Measurements from ENCODE around the gene NFATC2. TPM values are rescaled to one million over a fixed set of nuclear protein-coding genes. Genes with fewer than 3 reads are reported as not detected.

Gene NFATC2
- total RNA-seq, 1 donor: 0.36 TPM

DNA sequence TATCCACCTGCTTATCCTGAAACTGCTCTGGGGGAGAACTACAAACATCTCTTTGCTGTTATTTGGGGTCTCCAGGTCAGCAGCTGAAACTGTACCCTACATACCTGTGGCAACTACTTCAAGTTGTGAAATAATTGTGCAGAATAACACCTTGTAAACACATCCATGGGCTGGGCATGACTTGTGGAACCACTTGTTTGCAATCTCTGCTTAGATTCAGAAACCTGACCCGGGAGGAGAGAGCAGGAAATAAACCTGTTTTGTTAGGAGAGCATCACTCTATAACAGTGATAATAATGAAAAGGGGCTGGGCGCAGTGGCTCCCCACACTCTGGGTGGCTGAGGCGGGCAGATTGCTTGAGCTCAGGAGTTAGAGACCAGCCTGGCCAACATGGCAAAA lies 183.1 kb downstream of the NFATC2 start:
- no peaks in the 10 kb centered on the region for H3K27me3 ChIP-seq (ENCODE audit: insufficient read depth, low read length)
- no peak overlapping the region for H3K4me3 ChIP-seq (ENCODE audit: insufficient read depth, low read length)
- peaks cover 4% of the 10 kb centered on the region for H3K9me3 ChIP-seq (ENCODE audit: low read depth, low read length)
- no peak for TF ChIP-seq CTCF (IDR thresholded peaks at IDR 0.05; ENCODE audit: extremely low read depth, low read depth, low read length)
- H4K20me1 ChIP-seq (ENCODE audit: insufficient read depth, low read length): no peaks in the 10 kb centered on the region
- H3K27ac ChIP-seq (ENCODE audit: low read depth, low read length): peak overlapping the region; percentile 98
- H3K79me2 ChIP-seq (ENCODE audit: insufficient read depth, low read length): no peaks in the 10 kb centered on the region
- no peak overlapping the region for H2AFZ ChIP-seq (ENCODE audit: low read length)
- DNase-seq (ENCODE audit: insufficient read length, low spot score, missing footprints): no peak
- peaks cover 22% of the 10 kb centered on the region for H3K4me1 ChIP-seq (ENCODE audit: insufficient read depth, low read length)
- H3K4me2 ChIP-seq (ENCODE audit: insufficient read depth, low read length): no peak overlapping the region
- H3K36me3 ChIP-seq (ENCODE audit: insufficient read depth, low read length): no peaks in the 10 kb centered on the region

- peaks cover under 1% of the 10 kb centered on the region for H3K9me3 ChIP-seq (ENCODE audit: low read depth, low read length)
- no peak overlapping the region for H3K27ac ChIP-seq (ENCODE audit: low read depth, low read length)
- H3K4me1 ChIP-seq (ENCODE audit: insufficient read depth, low read length): peaks cover 32% of the 10 kb centered on the region
- TF ChIP-seq CTCF (IDR thresholded peaks at IDR 0.05; ENCODE audit: extremely low read depth, low read depth, low read length): no peak
- H3K79me2 ChIP-seq (ENCODE audit: insufficient read depth, low read length): no peaks in the 10 kb centered on the region
- H4K20me1 ChIP-seq (ENCODE audit: insufficient read depth, low read length): no peaks in the 10 kb centered on the region
- no peak for DNase-seq (ENCODE audit: insufficient read length, low spot score, missing footprints)
- H3K36me3 ChIP-seq (ENCODE audit: insufficient read depth, low read length): no peaks in the 10 kb centered on the region
- H3K4me2 ChIP-seq (ENCODE audit: insufficient read depth, low read length): no peak overlapping the region
- no peak overlapping the region for H3K4me3 ChIP-seq (ENCODE audit: insufficient read depth, low read length)
- H3K27me3 ChIP-seq (ENCODE audit: insufficient read depth, low read length): no peaks in the 10 kb centered on the region
- H2AFZ ChIP-seq (ENCODE audit: low read length): no peak overlapping the region
Measured at GRCh38 chr20:51358032-51358724, 184.3 kb downstream of the NFATC2 start.

DNA sequence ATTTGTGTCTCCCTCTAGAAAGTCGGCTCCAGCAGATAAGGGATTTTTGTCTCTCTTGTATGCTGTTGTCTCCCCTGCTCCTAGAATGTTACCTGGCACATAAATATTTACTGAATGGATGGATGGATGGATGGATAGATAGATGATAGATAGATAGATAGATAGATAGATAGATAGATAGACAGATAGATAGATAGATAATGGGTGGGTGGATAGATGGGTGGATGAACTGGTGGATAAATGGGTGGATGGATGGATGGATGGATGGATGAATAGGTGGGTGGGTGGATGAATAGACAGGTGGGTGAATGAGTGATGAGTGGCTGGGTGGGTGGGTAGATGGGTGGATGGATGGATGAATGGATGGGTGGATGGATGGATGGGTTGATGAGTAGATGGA lies 185.0 kb downstream of the NFATC2 start:
- Histone ChIP-seq H4K20me1 (ENCODE audit: insufficient read depth, low read length) (no peaks in the 10 kb centered on the region), H3K4me2 (ENCODE audit: insufficient read depth, low read length) (no peak overlapping the region), H3K4me3 (ENCODE audit: insufficient read depth, low read length) (no peak overlapping the region), H3K79me2 (ENCODE audit: insufficient read depth, low read length) (no peaks in the 10 kb centered on the region), H3K36me3 (ENCODE audit: insufficient read depth, low read length) (no peaks in the 10 kb centered on the region), H3K9me3 (ENCODE audit: low read depth, low read length) (no peaks in the 10 kb centered on the region), H2AFZ (ENCODE audit: low read length) (no peak overlapping the region), H3K27me3 (ENCODE audit: insufficient read depth, low read length) (no peaks in the 10 kb centered on the region), H3K27ac (ENCODE audit: low read depth, low read length) (no peak overlapping the region), H3K4me1 (ENCODE audit: insufficient read depth, low read length) (peaks cover 32% of the 10 kb centered on the region)
- TF ChIP-seq CTCF (IDR thresholded peaks at IDR 0.05; ENCODE audit: extremely low read depth, low read depth, low read length): no peak
- DNase-seq (ENCODE audit: insufficient read length, low spot score, missing footprints): no peak

GRCh38 chr20:51356871-51357270 lies 185.6 kb downstream of the NFATC2 start:
- Histone ChIP-seq H3K4me1 (ENCODE audit: insufficient read depth, low read length) (peaks cover 36% of the 10 kb centered on the region), H4K20me1 (ENCODE audit: insufficient read depth, low read length) (no peaks in the 10 kb centered on the region), H3K79me2 (ENCODE audit: insufficient read depth, low read length) (no peaks in the 10 kb centered on the region), H3K27ac (ENCODE audit: low read depth, low read length) (no peak overlapping the region), H2AFZ (ENCODE audit: low read length) (no peak overlapping the region), H3K27me3 (ENCODE audit: insufficient read depth, low read length) (no peaks in the 10 kb centered on the region), H3K36me3 (ENCODE audit: insufficient read depth, low read length) (no peaks in the 10 kb centered on the region), H3K9me3 (ENCODE audit: low read depth, low read length) (no peaks in the 10 kb centered on the region), H3K4me3 (ENCODE audit: insufficient read depth, low read length) (no peak overlapping the region), H3K4me2 (ENCODE audit: insufficient read depth, low read length) (no peak overlapping the region)
- no peak for DNase-seq (ENCODE audit: insufficient read length, low spot score, missing footprints)
- no peak for TF ChIP-seq CTCF (IDR thresholded peaks at IDR 0.05; ENCODE audit: extremely low read depth, low read depth, low read length)
